Stomach smooth muscle (tissue), 2 donors: ENCODE data around the gene POLR2J2.
"Not testable (repeated sequence)": the region's sequence is repeated elsewhere in the genome, so short reads cannot be mapped to it uniquely, and the experiment has no call there.

Source experiments
- H3K27ac ChIP-seq: one replicate; pipeline ENCODE4 v1.7.0; 2013; ENCODE audit warnings: mild to moderate bottlenecking, low read length, inconsistent platforms
- H3K27me3 ChIP-seq, 2 donors: one replicate each; pipeline ENCODE4 v1.7.0; 2013; ENCODE audit warnings: low read length in 2 of 2; ENCODE audit not compliant: insufficient read depth in 2 of 2, control insufficient read depth in 1 of 2
- H3K36me3 ChIP-seq, 2 donors: one replicate each; pipeline ENCODE4 v1.7.0; 2013; ENCODE audit warnings: low read length in 2 of 2; ENCODE audit not compliant: control insufficient read depth in 2 of 2, insufficient read depth in 2 of 2
- H3K4me1 ChIP-seq: one replicate; pipeline ENCODE4 v1.7.0; 2013; ENCODE audit warnings: low read length; ENCODE audit not compliant: control insufficient read depth, insufficient read depth
- H3K4me3 ChIP-seq, 2 donors: one replicate each; pipeline ENCODE4 v1.7.0; 2013; ENCODE audit warnings: low read length in 2 of 2
- H3K9ac ChIP-seq, 2 donors: one replicate each; pipeline ENCODE4 v1.7.0; 2013; ENCODE audit warnings: low read length in 2 of 2, mild to moderate bottlenecking in 1 of 2
- H3K9me3 ChIP-seq, 2 donors: one replicate each; pipeline ENCODE4 v1.7.0; 2013; ENCODE audit warnings: low read length in 2 of 2; ENCODE audit not compliant: control insufficient read depth in 2 of 2
- donor health status: healthy.
- donor health status: Pancreatic carcinoma.

The POLR2J2 gene

DNA sequence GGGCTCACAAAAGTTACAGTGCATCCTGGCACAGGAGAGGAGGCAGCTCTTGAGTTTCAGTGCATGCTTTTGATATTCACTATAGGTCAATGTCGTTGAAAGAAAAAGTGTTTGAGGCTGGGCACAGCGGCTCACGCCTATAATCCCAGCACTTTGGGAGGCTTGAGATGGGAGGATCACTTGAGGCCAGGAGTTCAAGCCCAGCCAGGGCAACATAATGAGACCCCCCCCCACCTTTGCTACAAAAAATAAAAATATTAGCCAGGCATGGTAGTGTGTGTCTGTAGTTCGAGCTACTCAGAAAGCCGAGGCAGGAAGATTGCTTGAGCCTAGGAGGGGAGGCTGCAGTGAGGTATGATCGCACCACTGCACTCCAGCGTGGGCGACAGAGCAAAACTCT lies 53.3 kb downstream of the POLR2J2 start:
- H3K9ac ChIP-seq, H3K27me3 ChIP-seq, H3K36me3 ChIP-seq, H3K4me3 ChIP-seq, H3K27ac ChIP-seq, H3K9me3 ChIP-seq, H3K4me1 ChIP-seq: not testable (repeated sequence)

DNA sequence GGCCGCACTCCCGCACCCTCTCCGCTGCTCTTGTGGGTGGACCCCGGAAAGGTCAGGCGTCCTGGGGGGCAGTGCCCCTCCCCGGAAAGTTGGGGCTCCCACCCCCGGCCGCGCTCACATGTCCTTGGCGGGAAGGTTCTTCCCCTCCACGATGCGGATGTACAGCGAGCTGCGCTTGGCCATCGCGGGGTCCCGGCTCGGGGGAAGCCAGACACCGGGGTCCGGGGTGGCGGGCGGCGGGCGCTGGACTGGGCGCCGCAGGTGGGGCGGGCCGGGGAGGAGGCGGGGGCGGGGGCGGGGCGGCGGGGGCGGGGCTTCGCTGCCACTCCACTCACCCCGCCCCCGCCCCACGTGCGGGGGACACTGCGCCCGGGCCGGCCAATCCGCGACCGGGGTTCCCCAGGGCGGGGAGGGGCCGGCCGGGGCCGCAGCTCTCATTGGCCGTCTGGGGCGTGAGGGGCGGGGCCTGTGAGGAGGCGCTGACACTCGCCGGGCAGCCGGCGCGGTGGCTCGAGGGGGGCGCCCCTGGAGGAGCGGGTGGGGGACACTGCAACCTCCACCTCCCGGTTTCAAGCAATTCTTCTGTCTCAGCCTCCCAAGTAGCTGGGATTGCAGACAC lies 54.8 kb downstream of the POLR2J2 start, which contains the start of gene RASA4:
RASA4 (minus strand) TSS at position 250 of the 619 bp plus-strand sequence; CDS start at position 183, 67 bp downstream.
- H3K4me1 ChIP-seq, H3K27me3 ChIP-seq, H3K27ac ChIP-seq, H3K36me3 ChIP-seq, H3K9me3 ChIP-seq, H3K9ac ChIP-seq: not testable (repeated sequence)
- H3K4me3 ChIP-seq = peak within 1 kb of the TSS in 1 of 2 donors; percentile 64
